ENCODE data around the gene ATG4B. TPM values are rescaled to one million over a fixed set of nuclear protein-coding genes. Genes with fewer than 3 reads are reported as not detected.

ATG4B gene
- total and polyA plus RNA-seq, 9 of the 15 experiments (the other 6 are each of a cell fraction or from before 2014, with no cell fraction given), result 5.9 to 58.8 (median 35.6) TPM

- TF ChIP-seq NFE2 (IDR thresholded peaks at IDR 0.05; ENCODE audit: low read depth), result no peak
- TF ChIP-seq POLR2AphosphoS2 (IDR thresholded peaks at IDR 0.05; ENCODE audit: low read length), result no peak
- peak; percentile 56; the same call in 1 of the 2 replicates for TF ChIP-seq TFAP4 (CRISPR knock-in tag; IDR thresholded peaks at IDR 0.05; ENCODE audit: borderline replicate concordance)
- no peak for TF ChIP-seq ZFP36 (IDR thresholded peaks at IDR 0.05; ENCODE audit: low read depth, low read length, partially characterized antibody)
- peak; percentile 97 for TF ChIP-seq POU5F1 (IDR thresholded peaks at IDR 0.05; ENCODE audit: borderline replicate concordance, low read depth, low read length, partially characterized antibody)
- no peak for TF ChIP-seq CCNT2 (IDR thresholded peaks at IDR 0.05; ENCODE audit: borderline replicate concordance, extremely low read depth, insufficient read length, low read depth, low read length)
- no peak for TF ChIP-seq SNAPC5 (CRISPR knock-in tag; IDR thresholded peaks at IDR 0.05)
- TF ChIP-seq NFIC (IDR thresholded peaks at IDR 0.05), result no peak
- TF ChIP-seq ZNF512 (tag; IDR thresholded peaks at IDR 0.05), result no peak
- TF ChIP-seq SAP30 (IDR thresholded peaks at IDR 0.05; ENCODE audit: borderline replicate concordance, insufficient read depth, low read depth, low read length, poor library complexity, severe bottlenecking), result peak; percentile 80
- no peak for TF ChIP-seq TRIM25 (IDR thresholded peaks at IDR 0.05; ENCODE audit: borderline replicate concordance)
- no peak for TF ChIP-seq RHOXF2B (CRISPR knock-in tag; conservative IDR thresholded peaks at IDR 0.05)
- no peak for TF ChIP-seq SAFB2 (IDR thresholded peaks at IDR 0.05; ENCODE audit: borderline replicate concordance, low read depth, low read length, severe bottlenecking)
- peak; percentile 97 for TF ChIP-seq MTA1 (IDR thresholded peaks at IDR 0.05; ENCODE audit: borderline replicate concordance)
- TF ChIP-seq CCAR2 (IDR thresholded peaks at IDR 0.05; ENCODE audit: low read depth, low read length), result no peak
- TF ChIP-seq CBX8 (IDR thresholded peaks at IDR 0.05; ENCODE audit: borderline replicate concordance, extremely low read depth, low read depth, low read length, poor library complexity, severe bottlenecking), result no peak
- no peak for TF ChIP-seq TSC22D4 (tag; IDR thresholded peaks at IDR 0.05)
- peak; percentile 73 for TF ChIP-seq ZFX (CRISPR knock-in tag; IDR thresholded peaks at IDR 0.05)
- peak; percentile 59; the same call in 1 of the 2 replicates for TF ChIP-seq BHLHE40 (IDR thresholded peaks at IDR 0.05; ENCODE audit: low read length)
- no peak for TF ChIP-seq ZNF175 (CRISPR knock-in tag; IDR thresholded peaks at IDR 0.05; ENCODE audit: low read depth)
- TF ChIP-seq BRD4 (IDR thresholded peaks at IDR 0.05), result no peak
- TF ChIP-seq ESRRA (IDR thresholded peaks at IDR 0.05; ENCODE audit: borderline replicate concordance, low read depth), result no peak; the same call in 1 of the 2 replicates
- no peak for TF ChIP-seq LEF1 (IDR thresholded peaks at IDR 0.05)
- no peak for TF ChIP-seq ILF3 (IDR thresholded peaks at IDR 0.05; ENCODE audit: borderline replicate concordance)
Measured at GRCh38 chr2:241637018-241637794, at the start of gene ATG4B, which contains the start of gene THAP4 (continued).
